ENCODE measurements around the gene TATDN2. TPM values are rescaled to one million over a fixed set of nuclear protein-coding genes. Genes with fewer than 3 reads are reported as not detected.

The TATDN2 gene
- total and polyA plus RNA-seq, 2 donors from 2014 or later, result 15.5 to 31.8 TPM

DNA sequence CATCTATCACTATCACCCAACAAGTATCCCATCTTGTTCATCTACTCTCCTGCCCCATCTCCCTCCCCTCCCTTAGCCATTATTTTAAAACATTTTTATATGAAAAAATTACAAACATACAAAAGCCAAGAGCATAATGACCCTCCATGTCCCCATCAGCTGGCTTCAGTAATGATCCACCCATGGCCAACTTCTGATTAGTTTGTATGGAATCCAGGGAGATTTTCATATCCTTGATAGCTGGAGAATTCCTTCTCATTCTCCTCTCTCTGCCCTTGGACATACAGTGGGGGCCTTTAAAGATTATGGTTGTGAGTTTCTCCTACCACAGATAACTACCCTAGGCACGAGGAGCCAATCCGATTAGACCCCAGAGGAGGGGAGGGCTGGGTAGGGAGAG, 43.3 kb upstream of the TATDN2 start:
- Histone ChIP-seq H3K4me3 (ENCODE audit: low read length in 3 of 3) (no peak overlapping the region), H3K4me1 (ENCODE audit: control insufficient read depth in 2 of 3, insufficient read depth in 2 of 3, low read depth in 1 of 3, low read length in 3 of 3) (peaks cover 0 to 6% (median 3%) of the 10 kb centered on the region in 3 donors), H3K27me3 (ENCODE audit: control insufficient read depth, insufficient read depth, low read length) (no peaks in the 10 kb centered on the region), H3K9me3 (ENCODE audit: control insufficient read depth in 2 of 3, insufficient read depth in 1 of 3, low read length in 3 of 3) (no peaks in the 10 kb centered on the region), H3K9ac (ENCODE audit: low read length in 3 of 3) (no peak overlapping the region), H3K36me3 (ENCODE audit: control insufficient read depth in 2 of 3, insufficient read depth in 3 of 3, low read length in 3 of 3) (no peaks in the 10 kb centered on the region), H3K27ac (ENCODE audit: low read depth in 2 of 2, low read length in 2 of 2) (no peak overlapping the region)
- TF ChIP-seq, protein P1, sequence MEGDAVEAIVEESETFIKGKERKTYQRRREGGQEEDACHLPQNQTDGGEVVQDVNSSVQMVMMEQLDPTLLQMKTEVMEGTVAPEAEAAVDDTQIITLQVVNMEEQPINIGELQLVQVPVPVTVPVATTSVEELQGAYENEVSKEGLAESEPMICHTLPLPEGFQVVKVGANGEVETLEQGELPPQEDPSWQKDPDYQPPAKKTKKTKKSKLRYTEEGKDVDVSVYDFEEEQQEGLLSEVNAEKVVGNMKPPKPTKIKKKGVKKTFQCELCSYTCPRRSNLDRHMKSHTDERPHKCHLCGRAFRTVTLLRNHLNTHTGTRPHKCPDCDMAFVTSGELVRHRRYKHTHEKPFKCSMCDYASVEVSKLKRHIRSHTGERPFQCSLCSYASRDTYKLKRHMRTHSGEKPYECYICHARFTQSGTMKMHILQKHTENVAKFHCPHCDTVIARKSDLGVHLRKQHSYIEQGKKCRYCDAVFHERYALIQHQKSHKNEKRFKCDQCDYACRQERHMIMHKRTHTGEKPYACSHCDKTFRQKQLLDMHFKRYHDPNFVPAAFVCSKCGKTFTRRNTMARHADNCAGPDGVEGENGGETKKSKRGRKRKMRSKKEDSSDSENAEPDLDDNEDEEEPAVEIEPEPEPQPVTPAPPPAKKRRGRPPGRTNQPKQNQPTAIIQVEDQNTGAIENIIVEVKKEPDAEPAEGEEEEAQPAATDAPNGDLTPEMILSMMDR (IDR thresholded peaks at IDR 0.05; ENCODE audit: borderline replicate concordance, extremely low read depth, insufficient read depth), result no peak
- no peak for FAIRE-seq
- intact Hi-C loops (cut with DNase I), result no loop called here
- DNase-seq, result no peak

DNA sequence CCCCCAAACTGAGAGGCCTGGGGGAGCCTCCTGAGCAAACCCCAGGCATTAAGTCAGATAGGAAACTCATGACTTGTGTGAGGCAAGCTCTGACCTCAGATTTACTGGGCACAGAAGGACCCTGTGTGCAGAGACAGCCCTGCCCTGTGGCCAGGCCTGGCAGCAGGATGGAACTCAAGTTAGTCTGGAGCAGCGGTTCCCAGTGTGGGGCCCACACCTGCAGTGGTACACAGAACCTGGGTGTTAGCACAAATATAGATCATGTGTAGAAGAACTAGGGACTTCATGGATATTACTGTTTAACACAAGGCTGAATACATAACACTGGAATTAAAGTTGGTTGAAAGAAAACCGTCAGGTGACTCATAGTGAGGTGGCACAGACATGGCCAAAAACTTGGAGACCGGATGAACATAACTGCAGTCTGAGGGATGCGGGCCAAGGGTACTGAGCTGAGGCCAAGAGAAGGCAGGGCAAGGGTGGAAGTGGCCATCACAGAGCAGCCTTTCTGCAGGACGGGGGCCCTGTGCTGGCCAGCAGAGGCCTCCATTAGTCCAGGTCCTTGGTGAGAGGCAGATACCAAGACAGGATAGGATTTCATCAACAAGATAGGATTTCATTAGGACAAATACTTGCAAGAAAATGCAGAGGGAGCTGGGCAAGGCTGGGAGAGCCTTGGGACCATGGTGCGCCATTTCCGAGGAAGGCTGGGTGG, 42.7 kb upstream of the TATDN2 start:
- Histone ChIP-seq H3K4me1 (ENCODE audit: control insufficient read depth in 2 of 3, insufficient read depth in 2 of 3, low read depth in 1 of 3, low read length in 3 of 3) (peaks cover 0 to 6% (median 3%) of the 10 kb centered on the region in 3 donors), H3K36me3 (ENCODE audit: control insufficient read depth in 2 of 3, insufficient read depth in 3 of 3, low read length in 3 of 3) (no peaks in the 10 kb centered on the region), H3K27me3 (ENCODE audit: control insufficient read depth, insufficient read depth, low read length) (no peaks in the 10 kb centered on the region), H3K4me3 (ENCODE audit: low read length in 3 of 3) (no peak overlapping the region), H3K9me3 (ENCODE audit: control insufficient read depth in 2 of 3, insufficient read depth in 1 of 3, low read length in 3 of 3) (no peaks in the 10 kb centered on the region), H3K27ac (ENCODE audit: low read depth in 2 of 2, low read length in 2 of 2) (no peak overlapping the region), H3K9ac (ENCODE audit: low read length in 3 of 3) (no peak overlapping the region)
- DNase-seq, result peak in 1 of 5 donors; percentile 81
- intact Hi-C loops (cut with DNase I), result no loop called here
- TF ChIP-seq, protein P1 (IDR thresholded peaks at IDR 0.05; ENCODE audit: borderline replicate concordance, extremely low read depth, insufficient read depth), result no peak
- FAIRE-seq, result no peak

DNA sequence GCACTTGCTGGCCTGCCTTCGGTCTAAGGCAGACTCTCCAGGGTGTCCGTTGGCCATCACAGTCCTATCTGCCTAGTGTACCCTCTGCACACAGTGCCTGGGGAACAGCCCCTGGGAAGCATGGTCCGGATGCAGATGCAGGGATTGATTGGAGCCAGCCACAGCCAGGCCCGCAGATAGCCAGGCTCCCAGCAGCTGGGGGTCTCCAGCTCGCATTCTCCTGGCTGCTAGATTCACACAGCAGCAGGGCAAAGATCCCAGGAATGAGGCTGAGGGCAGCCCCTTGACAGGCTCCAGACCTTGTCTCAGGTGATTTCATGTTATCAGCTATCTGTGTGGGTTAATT, 42.1 kb upstream of the TATDN2 start:
- intact Hi-C loops (cut with DNase I), result no loop called here
- Histone ChIP-seq H3K4me1 (ENCODE audit: control insufficient read depth in 2 of 3, insufficient read depth in 2 of 3, low read depth in 1 of 3, low read length in 3 of 3) (peaks cover 0 to 6% (median 3%) of the 10 kb centered on the region in 3 donors), H3K4me3 (ENCODE audit: low read length in 3 of 3) (no peak overlapping the region), H3K27me3 (ENCODE audit: control insufficient read depth, insufficient read depth, low read length) (no peaks in the 10 kb centered on the region), H3K27ac (ENCODE audit: low read depth in 2 of 2, low read length in 2 of 2) (no peak overlapping the region), H3K36me3 (ENCODE audit: control insufficient read depth in 2 of 3, insufficient read depth in 3 of 3, low read length in 3 of 3) (no peaks in the 10 kb centered on the region), H3K9ac (ENCODE audit: low read length in 3 of 3) (no peak overlapping the region), H3K9me3 (ENCODE audit: control insufficient read depth in 2 of 3, insufficient read depth in 1 of 3, low read length in 3 of 3) (no peaks in the 10 kb centered on the region)
- TF ChIP-seq, protein P1 (IDR thresholded peaks at IDR 0.05; ENCODE audit: borderline replicate concordance, extremely low read depth, insufficient read depth), result no peak
- FAIRE-seq, result no peak
- DNase-seq, result no peak

Data from kidney (tissue), 14 donors.